GM18951 (cell line): ENCODE results near the gene PTPRZ1.

Source experiments
- POLR2A ChIP-seq: IDR thresholded peaks from 4 replicates; pipeline ENCODE4 v1.6.1; 2011; ENCODE audit warnings: mild to moderate bottlenecking; ENCODE audit not compliant: insufficient read length, insufficient read depth; ENCODE audit errors: extremely low read depth
- in situ Hi-C: fragments of 300-500 bp; cut with MboI; formaldehyde crosslinking; loops from one replicate; pipeline ENCODE4 v1.12.0; 2022; ENCODE audit warnings: low sequenced_read_pairs, mixed read lengths, inconsistent platforms; ENCODE audit not compliant: unreplicated experiment

The PTPRZ1 gene

DNA sequence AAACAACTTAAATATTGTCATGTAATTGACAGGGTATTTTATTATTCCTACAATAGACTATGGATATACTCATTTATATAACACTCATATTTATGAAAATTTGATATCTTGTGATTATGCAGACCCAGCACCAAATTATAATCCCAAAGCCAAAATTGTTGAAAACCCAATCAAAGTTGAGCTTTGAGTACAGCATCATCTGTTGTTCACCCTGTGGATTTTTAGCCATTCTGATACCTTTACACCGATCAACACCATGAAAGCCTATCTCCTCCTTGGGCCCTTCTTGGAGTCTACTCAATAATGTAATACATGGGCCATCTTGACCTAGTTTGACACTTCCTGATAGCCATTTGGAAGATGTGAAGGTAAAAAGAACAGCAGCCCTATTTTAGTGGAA is 221.6 kb downstream of the PTPRZ1 start:
- in situ Hi-C loops: loop anchor here (25.0 kb wide), 1 partner anchor 443 kb away; no protein-coding TSS in a partner anchor
- no peak for TF ChIP-seq POLR2A

- in situ Hi-C loops: loop anchor here (25.0 kb wide), 1 partner anchor 442 kb away; no protein-coding TSS in a partner anchor
- TF ChIP-seq POLR2A: no peak
These were observed 222.7 kb downstream of the PTPRZ1 start for GRCh38 chr7:122095642-122096041.

DNA sequence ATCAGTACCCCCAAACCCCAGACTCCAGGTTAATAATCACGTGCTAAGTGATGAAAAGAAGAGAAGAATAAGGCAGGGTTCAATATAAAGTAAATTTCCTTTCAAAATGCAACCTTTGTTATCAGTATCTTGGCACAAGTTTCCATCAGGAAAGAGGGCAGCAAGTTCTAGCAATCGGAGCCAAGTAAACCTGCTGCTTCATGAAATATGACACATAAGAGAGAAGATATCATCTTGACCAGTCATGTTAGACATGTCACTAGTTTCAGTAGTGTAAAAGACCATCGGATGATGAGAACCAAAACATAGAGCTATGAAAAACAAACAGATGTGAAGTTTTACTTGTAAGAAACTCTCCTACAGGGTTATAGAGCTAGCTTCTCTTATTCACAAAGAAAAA is 227.1 kb downstream of the PTPRZ1 start:
- no peak for TF ChIP-seq POLR2A

DNA sequence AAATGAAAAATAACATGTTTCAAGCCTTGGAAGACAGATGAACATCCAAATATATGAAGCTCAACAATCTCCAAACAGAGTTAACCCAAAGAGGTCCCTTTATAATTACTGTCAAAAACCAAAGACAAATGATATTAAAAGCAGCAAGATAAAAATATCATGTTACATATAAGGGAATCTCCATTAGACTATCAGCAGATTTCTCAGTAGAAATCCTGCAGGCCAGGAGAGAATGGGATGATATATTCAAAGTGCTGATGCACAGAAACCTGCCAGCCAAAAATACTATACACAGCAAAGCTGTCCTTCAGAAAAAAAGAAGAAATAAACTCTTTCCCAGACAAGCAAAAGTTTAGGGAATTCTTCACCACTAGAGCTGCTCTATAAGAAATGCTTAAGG is 230.1 kb downstream of the PTPRZ1 start:
- TF ChIP-seq POLR2A: no peak
- in situ Hi-C loops: no loop called here

More for the DNA sequence above, 227.1 kb downstream of the PTPRZ1 start:
- in situ Hi-C loops: no loop called here
